ENCODE results near the gene NCOR1.

GRCh38 chr17:16025202-16025601, 190.1 kb downstream of the NCOR1 start:
- TF ChIP-seq CTCF (conservative IDR thresholded peaks at IDR 0.05; ENCODE audit: low read length) (no peak), EZH2phosphoT487 (IDR thresholded peaks at IDR 0.05; ENCODE audit: borderline replicate concordance, low read depth, low read length) (no peak)

All from OCI-LY7 (cell line).